SJSA1 (cell line): ENCODE results near the gene GRID1. TPM values are rescaled to one million over a fixed set of nuclear protein-coding genes. Genes with fewer than 3 reads are reported as not detected.
"Not testable (repeated sequence)": the region's sequence is repeated elsewhere in the genome, so short reads cannot be mapped to it uniquely, and the experiment has no call there.

ENCODE experiments used
- DNase-seq, 2 experiments: peaks; one replicate each; pipeline ENCODE4 v3.0.0-alpha.2; 2015 to 2020; ENCODE audit warnings: low spot score in 2 of 2, low read depth in 1 of 2
- H3K27ac ChIP-seq: fragments of 250-450 bp; sonication (Bioruptor Pico); 2 replicates; pipeline ENCODE4 v1.5.1; 2020; ENCODE audit warnings: mild to moderate bottlenecking, moderate library complexity
- H3K27me3 ChIP-seq: fragments of 250-450 bp; sonication (Bioruptor Pico); replicated peaks from 2 replicates; pipeline ENCODE4 v1.5.1; 2020; ENCODE audit warnings: mild to moderate bottlenecking, moderate library complexity
- H3K36me3 ChIP-seq: fragments of 250-450 bp; sonication (Bioruptor Pico); 2 replicates; pipeline ENCODE4 v1.5.1; 2020; ENCODE audit warnings: mild to moderate bottlenecking
- H3K4me1 ChIP-seq: fragments of 250-450 bp; sonication (Bioruptor Pico); replicated peaks from 2 replicates; pipeline ENCODE4 v1.6.1; 2021; ENCODE audit warnings: mild to moderate bottlenecking
- H3K4me3 ChIP-seq: fragments of 250-450 bp; sonication (Bioruptor Pico); 2 replicates; pipeline ENCODE4 v1.5.1; 2020; ENCODE audit warnings: mild to moderate bottlenecking
- H3K9me3 ChIP-seq: fragments of 250-450 bp; sonication (Bioruptor Pico); replicated peaks from 2 replicates; pipeline ENCODE4 v1.5.1; 2020; ENCODE audit warnings: mild to moderate bottlenecking
- total RNA-seq: library from RNA; depleted of rRNA; stranded (reverse); fragments of >200 nt; shearing (Covaris generic); gene quantifications from 2 replicates; pipeline ENCODE4 v1.2.3, GENCODE V29; 2014

The GRID1 gene
- total RNA-seq, 1 experiment from 2014 or later: 0.05 TPM

- Histone ChIP-seq H3K36me3 (no peaks in the 10 kb centered on the region), H3K27me3 (no peaks in the 10 kb centered on the region), H3K4me1 (no peaks in the 10 kb centered on the region), H3K4me3 (no peak overlapping the region), H3K27ac (no peak overlapping the region), H3K9me3 (no peaks in the 10 kb centered on the region)
- no peak for DNase-seq
These were observed 604.6 kb downstream of the GRID1 start for GRCh38 chr10:85761906-85762445.

GRCh38 chr10:85741626-85742300 is 624.8 kb downstream of the GRID1 start:
- DNase-seq: no peak
- Histone ChIP-seq H3K4me3 (no peak overlapping the region), H3K27ac (no peak overlapping the region), H3K27me3 (no peaks in the 10 kb centered on the region), H3K9me3 (no peaks in the 10 kb centered on the region), H3K4me1 (no peaks in the 10 kb centered on the region), H3K36me3 (no peaks in the 10 kb centered on the region)

DNA sequence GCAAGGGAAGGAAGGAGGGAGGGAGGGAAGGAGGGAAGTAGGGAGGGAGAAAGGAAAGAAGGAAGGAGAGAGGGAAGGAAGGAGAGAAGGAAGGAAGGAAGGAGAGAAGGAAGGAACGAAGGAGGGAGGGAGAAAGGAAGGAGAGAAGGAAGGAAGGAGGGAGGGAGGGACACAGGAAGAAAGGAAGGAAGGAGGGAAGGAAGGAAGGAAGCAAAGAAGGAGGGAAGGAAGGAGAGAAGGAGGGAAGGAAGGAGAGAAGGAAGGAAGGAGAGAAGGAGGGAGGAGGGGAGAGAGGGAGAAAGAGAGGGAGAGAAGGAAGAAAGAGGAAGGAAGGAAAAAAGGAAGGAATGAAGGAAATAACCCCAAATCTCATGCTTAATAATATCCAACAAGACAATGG is 630.6 kb downstream of the GRID1 start:
- Histone ChIP-seq H3K9me3 (0 out of 2 replicates have a peak, but pooled peaks cover 2% of the 10 kb centered on the region), H3K36me3 (no peaks in the 10 kb centered on the region), H3K4me3 (no peak overlapping the region), H3K27ac (no peak overlapping the region), H3K27me3 (no peaks in the 10 kb centered on the region), H3K4me1 (no peaks in the 10 kb centered on the region)
- DNase-seq: no peak

DNA sequence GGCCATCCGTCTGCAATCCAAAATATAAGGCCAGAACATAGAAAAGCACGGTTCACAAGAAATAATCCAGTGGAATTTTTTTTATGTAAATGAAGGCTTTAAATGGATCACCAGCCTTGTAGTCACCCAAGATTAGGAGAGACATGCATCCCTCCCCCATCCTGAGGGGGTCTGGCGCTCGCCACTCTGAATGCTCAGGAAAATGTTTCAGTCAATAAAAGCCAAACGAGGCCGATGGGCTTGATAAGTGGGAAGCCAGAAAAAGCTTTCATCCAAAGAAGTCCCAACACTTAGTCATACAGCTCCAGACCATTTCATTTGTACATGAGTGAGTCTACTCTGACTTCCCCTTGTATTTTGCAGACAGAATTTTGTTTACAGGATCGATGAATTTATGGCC is 631.8 kb downstream of the GRID1 start:
- DNase-seq: no peak
- H3K9me3 ChIP-seq: 0 out of 2 replicates have a peak, but pooled peaks cover 2% of the 10 kb centered on the region
- no peaks in the 10 kb centered on the region for H3K27me3 ChIP-seq
- no peaks in the 10 kb centered on the region for H3K4me1 ChIP-seq
- H3K27ac ChIP-seq: no peak overlapping the region
- H3K4me3 ChIP-seq: no peak overlapping the region
- H3K36me3 ChIP-seq: no peaks in the 10 kb centered on the region

DNA sequence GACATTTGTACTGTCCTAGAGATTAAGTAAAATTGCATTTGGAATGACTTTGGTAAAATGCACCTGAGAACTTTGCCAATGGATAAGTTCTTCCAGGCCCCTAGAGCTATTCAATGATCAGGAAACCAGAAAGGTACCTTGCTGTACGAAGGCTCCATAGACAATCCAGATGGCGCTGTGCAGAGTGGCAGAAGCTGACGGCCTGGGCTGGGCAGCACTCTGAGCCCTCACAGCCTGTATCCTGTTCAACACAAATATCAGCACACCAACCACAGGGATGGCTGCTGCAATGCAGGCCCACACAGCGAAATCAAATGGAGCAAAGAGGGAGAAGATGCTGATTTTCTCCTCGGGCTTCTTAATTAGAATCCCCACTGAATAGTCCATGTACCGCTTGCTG is 642.4 kb downstream of the GRID1 start:
- no peak overlapping the region for H3K4me3 ChIP-seq
- H3K27me3 ChIP-seq: no peaks in the 10 kb centered on the region
- no peaks in the 10 kb centered on the region for H3K4me1 ChIP-seq
- DNase-seq: no peak
- no peak overlapping the region for H3K27ac ChIP-seq
- no peaks in the 10 kb centered on the region for H3K36me3 ChIP-seq
- no peaks in the 10 kb centered on the region for H3K9me3 ChIP-seq

DNA sequence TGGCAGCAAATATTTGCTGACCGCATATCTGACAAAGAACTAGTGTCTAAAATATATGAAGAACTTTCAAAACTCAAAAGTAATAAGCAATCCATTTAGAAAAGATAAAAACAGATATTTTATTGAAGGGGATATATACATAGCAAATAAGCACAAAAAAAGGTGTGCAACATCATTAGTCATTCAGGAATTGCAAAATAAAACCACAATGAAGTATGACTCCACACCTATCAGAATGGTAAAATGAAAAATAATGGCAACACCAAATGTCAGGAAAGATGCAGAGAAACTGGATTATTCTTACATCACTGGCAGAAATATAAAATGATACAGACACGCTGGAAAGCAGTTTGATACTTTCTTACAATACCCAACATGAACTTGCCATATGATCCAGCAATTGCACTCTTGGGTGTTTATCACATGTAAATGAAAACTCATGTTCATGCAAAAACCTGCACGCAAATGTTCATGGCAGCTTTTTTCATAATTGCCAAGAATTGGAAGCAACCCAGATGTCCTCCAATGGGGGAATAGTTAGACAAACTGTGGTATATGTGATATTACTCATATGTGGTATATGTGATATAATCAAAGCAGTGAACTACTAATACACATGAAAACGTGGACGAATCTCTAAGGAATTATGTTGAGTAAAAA is 645.5 kb downstream of the GRID1 start:
- no peak for DNase-seq
- H3K9me3 ChIP-seq: no peaks in the 10 kb centered on the region
- no peaks in the 10 kb centered on the region for H3K4me1 ChIP-seq
- no peaks in the 10 kb centered on the region for H3K27me3 ChIP-seq
- H3K36me3 ChIP-seq: no peaks in the 10 kb centered on the region
- no peak overlapping the region for H3K27ac ChIP-seq
- no peak overlapping the region for H3K4me3 ChIP-seq

DNA sequence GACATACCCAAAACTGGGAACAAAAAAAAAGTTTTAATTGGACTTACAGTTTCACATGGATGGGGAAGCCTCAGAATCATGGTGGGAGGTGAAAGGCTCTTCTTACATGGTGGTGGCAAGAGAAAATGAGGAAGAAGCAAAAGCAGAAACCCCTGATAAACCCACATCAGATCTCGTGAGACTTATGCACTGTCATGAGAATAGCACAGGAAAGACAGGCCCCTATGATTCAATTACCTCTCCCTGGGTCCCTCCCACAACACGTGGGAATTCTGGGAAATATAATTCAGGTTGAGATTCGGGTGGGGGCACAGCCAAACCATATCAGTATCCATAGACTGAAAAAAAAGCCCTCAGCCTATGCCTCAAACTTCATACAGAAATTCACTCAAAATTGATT is 647.2 kb downstream of the GRID1 start:
- Histone ChIP-seq H3K4me3 (no peak overlapping the region), H3K9me3 (no peaks in the 10 kb centered on the region), H3K27me3 (no peaks in the 10 kb centered on the region), H3K27ac (no peak overlapping the region), H3K4me1 (no peaks in the 10 kb centered on the region), H3K36me3 (no peaks in the 10 kb centered on the region)
- no peak for DNase-seq

- H3K27me3 ChIP-seq: no peaks in the 10 kb centered on the region
- no peaks in the 10 kb centered on the region for H3K36me3 ChIP-seq
These were observed 652.7 kb downstream of the GRID1 start for GRCh38 chr10:85713885-85714284.

DNA sequence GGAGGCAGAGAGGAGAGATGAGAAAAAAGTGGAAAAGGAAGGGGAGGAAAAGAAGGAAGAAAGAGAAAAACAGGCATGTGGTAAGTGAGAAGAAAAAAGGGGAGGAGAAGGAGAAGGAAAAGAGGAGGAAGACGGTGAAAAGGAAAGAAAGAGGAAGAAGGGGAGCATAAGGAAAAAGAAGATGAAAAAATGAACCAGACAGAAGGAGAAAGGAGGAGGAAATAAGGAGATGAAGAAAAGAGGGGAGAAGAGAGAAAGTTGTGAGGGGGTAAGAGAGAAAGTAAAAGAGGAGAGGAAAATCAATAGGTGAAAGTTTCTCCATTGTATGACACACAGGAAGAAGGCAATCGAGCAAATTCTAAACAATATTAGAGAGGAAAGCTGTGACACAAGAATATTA is 663.8 kb downstream of the GRID1 start:
- Histone ChIP-seq H3K4me3 (no peak overlapping the region), H3K4me1 (no peaks in the 10 kb centered on the region), H3K27ac (no peak overlapping the region), H3K27me3 (no peaks in the 10 kb centered on the region), H3K36me3 (no peaks in the 10 kb centered on the region), H3K9me3 (no peaks in the 10 kb centered on the region)
- DNase-seq: no peak

More at GRCh38 chr10:85713885-85714284, 652.7 kb downstream of the GRID1 start:
- Histone ChIP-seq H3K9me3 (no peaks in the 10 kb centered on the region), H3K27ac (no peak overlapping the region), H3K4me1 (no peaks in the 10 kb centered on the region), H3K4me3 (no peak overlapping the region)
- no peak for DNase-seq

- H3K9me3 ChIP-seq, H3K27me3 ChIP-seq, H3K27ac ChIP-seq, H3K4me3 ChIP-seq, H3K4me1 ChIP-seq, DNase-seq, H3K36me3 ChIP-seq: not testable (repeated sequence)
These were observed 667.5 kb downstream of the GRID1 start for GRCh38 chr10:85699066-85699465.

GRCh38 chr10:85696893-85697292 is 669.7 kb downstream of the GRID1 start:
- Histone ChIP-seq H3K4me3 (no peak overlapping the region), H3K36me3 (no peaks in the 10 kb centered on the region), H3K27me3 (no peaks in the 10 kb centered on the region), H3K27ac (no peak overlapping the region), H3K9me3 (no peaks in the 10 kb centered on the region), H3K4me1 (no peaks in the 10 kb centered on the region)
- DNase-seq: no peak

DNA sequence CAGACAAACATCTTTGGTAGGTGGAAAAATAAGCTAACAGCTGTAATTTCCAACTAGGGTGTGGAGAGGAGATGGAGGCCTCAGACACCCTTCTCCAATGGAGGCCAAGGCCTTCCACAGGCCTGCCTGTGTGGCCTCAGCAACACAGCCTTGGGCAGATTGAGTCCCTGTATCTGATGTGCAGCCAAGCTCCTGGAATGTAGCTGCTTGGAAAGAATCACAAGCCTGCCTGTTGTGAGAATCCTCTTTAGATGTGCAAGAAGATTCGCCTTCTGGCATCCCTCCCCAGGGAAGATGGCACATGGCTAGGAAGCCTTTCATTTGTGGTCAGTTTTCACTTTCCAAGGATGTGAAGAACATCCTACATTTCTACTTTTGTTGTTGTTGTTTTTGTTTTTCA is 684.0 kb downstream of the GRID1 start:
- H3K9me3 ChIP-seq: no peaks in the 10 kb centered on the region
- no peak for DNase-seq
- H3K4me1 ChIP-seq: no peaks in the 10 kb centered on the region
- no peak overlapping the region for H3K27ac ChIP-seq
- H3K36me3 ChIP-seq: no peaks in the 10 kb centered on the region
- H3K27me3 ChIP-seq: no peaks in the 10 kb centered on the region
- no peak overlapping the region for H3K4me3 ChIP-seq

DNA sequence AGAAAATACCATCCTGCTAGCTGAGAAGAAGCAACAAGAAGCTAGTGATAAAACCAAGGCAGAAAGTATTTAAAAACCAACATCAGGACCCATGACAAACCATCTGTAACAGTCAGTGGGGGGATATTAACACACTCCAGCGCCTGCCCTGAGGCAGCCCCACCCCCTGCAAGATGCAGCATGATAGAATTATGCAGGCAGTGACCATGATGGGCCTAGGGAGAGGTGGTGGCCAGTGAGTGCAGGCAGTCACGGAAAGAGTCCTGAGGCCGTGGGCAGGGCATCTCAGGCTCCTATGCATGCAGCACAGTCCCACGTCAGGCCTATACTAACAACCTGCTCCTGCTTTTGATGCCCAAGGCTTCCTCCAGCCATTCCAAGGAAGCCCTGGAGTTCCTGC is 686.9 kb downstream of the GRID1 start:
- Histone ChIP-seq H3K27ac (no peak overlapping the region), H3K36me3 (no peaks in the 10 kb centered on the region), H3K4me1 (no peaks in the 10 kb centered on the region), H3K27me3 (no peaks in the 10 kb centered on the region), H3K9me3 (no peaks in the 10 kb centered on the region), H3K4me3 (no peak overlapping the region)
- no peak for DNase-seq

DNA sequence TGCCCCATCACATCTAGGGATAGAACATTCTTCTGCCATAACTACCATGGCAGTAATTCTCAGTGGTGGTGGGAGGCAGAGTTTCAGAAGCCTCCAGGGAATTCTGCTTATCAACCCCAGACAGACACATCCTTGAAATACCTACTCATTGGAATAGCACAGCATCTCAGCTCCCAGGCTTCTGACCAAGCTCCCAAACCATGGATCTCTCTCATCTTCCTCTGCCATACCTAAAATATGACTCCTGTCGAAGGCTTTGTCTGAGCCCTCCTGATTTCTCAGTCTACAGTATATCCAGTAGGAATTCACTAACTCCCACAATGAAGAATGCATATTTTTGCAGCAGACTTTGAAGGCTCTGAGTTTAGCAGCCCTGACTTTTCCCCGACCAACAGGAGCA is 687.5 kb downstream of the GRID1 start:
- Histone ChIP-seq H3K27me3 (no peaks in the 10 kb centered on the region), H3K9me3 (no peaks in the 10 kb centered on the region), H3K27ac (no peak overlapping the region), H3K36me3 (no peaks in the 10 kb centered on the region), H3K4me3 (no peak overlapping the region), H3K4me1 (no peaks in the 10 kb centered on the region)
- DNase-seq: no peak
